Suppressor macrophage treated with lipopolysaccharide for 1 hour (primary cell): Measurements from ENCODE around the gene UGT2B11.
A peak's percentile ranks its signal among the peaks of the same experiment; 100 is the strongest.
"Not testable (repeated sequence)": the region's sequence is repeated elsewhere in the genome, so short reads cannot be mapped to it uniquely, and the experiment has no call there.

Source experiments
- DNase-seq, 3 donors: peaks; one replicate each; pipeline ENCODE4 v3.0.0-alpha.2; 2020 to 2022

The UGT2B11 gene

DNA sequence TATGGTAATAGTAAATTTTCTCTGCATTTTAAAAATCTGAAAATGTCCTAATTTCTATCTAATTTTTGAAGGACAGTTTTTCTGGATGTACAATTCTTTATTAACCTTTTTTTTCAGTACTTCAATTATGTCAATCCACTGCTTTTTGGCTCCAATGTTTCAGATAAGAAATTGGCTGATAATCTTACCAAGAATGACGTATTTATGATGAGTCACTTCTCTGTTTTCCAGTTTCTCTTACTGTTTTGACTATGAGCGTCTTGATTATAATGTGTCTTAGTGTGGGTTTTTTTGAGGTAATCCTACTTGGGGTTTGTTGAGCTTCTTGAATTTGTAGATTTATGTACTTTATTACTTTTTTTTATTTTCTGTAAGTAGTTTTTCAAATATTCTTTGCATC is 47.2 kb downstream of the UGT2B11 start:
- DNase-seq, result no peak

GRCh38 chr4:69166376-69166775 is 48.2 kb downstream of the UGT2B11 start:
- not testable (repeated sequence) for DNase-seq

DNA sequence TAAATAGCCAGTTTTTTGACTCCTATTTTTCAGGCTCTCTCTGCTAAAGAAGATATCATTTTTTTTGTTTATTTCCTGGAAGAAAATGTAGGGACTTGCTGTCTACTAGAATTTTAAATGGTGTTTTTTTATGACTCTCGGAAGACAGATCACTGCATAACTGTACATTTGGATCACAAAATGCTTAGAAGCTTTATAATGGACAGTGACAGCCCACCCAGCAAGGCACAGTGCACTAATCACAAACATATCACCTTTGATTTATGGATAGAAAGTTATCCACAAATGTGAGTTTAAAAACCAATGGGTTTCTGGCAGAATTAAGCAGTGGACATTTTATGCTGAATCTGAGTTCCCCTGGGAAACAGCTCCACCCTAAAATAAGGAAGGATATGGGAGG is 48.8 kb downstream of the UGT2B11 start:
- DNase-seq, result not testable (repeated sequence)

DNA sequence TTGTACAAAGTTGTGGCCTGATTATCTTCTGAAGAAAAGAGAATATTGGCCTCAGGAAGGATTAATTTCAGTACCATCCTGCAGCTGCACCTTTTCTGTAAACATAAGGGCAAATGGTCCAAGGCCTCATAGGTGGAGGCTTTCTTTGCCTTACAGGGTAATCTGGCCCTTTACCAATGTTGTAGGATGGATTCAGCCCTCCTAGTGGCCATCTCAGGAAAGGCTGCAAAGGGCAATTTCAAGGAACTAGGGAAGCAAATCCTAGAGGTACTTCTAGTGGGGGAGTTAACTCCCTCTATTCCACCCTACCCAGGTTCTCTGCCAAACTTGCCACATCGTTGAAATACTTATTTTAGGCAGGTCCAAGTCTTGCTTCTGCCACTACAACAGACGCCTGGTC is 57.6 kb downstream of the UGT2B11 start:
- DNase-seq, result peak in 1 of 3 donors; percentile 0

GRCh38 chr4:69154021-69154420 is 60.5 kb downstream of the UGT2B11 start:
- DNase-seq, result no peak
